HepG2 (cell line): Measurements from ENCODE around the gene KANSL1. TPM values are rescaled to one million over a fixed set of nuclear protein-coding genes. Genes with fewer than 3 reads are reported as not detected.

Experiments
- ATAC-seq: fragments of 200-7000 bp; cut with Tn5 transposase; 3 replicates; pipeline ENCODE4 v1.9.1; 2020; ENCODE audit warnings: mild to moderate bottlenecking, moderate library complexity
- BruUV-seq: library from RNA; stranded (reverse); fragments of 400-500 nt; replicated peaks from 2 replicates; lab custom pipeline; 2021; lab: Mats Ljungman, UMichigan
- CTCF ChIA-PET: fragments of 300-600 bp; formaldehyde crosslinking; extraction: SDS; loops from one replicate; lab custom pipeline; 2021; ENCODE audit warnings: low total read pairs, inconsistent platforms, low intra/inter-chr PET ratio; lab: Yijun Ruan, JAX
- POLR2A ChIA-PET: fragments of 350-600 bp; sonication (Branson Sonifier 250); formaldehyde crosslinking; loops from one replicate; lab custom pipeline; 2020; ENCODE audit warnings: antibody characterized with exemption, inconsistent platforms; lab: Yijun Ruan, JAX
- DNase-seq: peaks from one replicate; pipeline ENCODE4 v3.0.0-alpha.2; 2015; ENCODE audit warnings: low spot score
- FAIRE-seq: peaks from 3 replicates; lab custom pipeline; 2011; peaks lifted over from hg19 to GRCh38; lab: Jason Lieb, UNC
- H2AFZ ChIP-seq: one replicate; pipeline ENCODE4 v1.6.1; 2011; ENCODE audit warnings: low read length, inconsistent platforms
- H3K27ac ChIP-seq: fragments of 300-600 bp; 3 replicates; pipeline ENCODE4 v1.8.0; 2011; ENCODE audit warnings: mixed run types, mild to moderate bottlenecking, mixed read lengths, low read length, inconsistent platforms; ENCODE audit not compliant: insufficient read depth; ENCODE audit errors: extremely low read length
- H3K27me3 ChIP-seq, 2 experiments: fragments of 200-600 bp in 1 of 2; 2 replicates in 1 of 2; 3 replicates in 1 of 2; pipeline versions ENCODE4 v1.6.0 to v1.8.0; 2011; ENCODE audit warnings: low read length in 2 of 2, mild to moderate bottlenecking in 2 of 2, moderate library complexity in 2 of 2, inconsistent platforms in 1 of 2; ENCODE audit not compliant: insufficient read depth in 2 of 2, control insufficient read depth in 1 of 2
- H3K36me3 ChIP-seq, 2 experiments: fragments of 200-600 bp in 1 of 2; replicated peaks in 1 of 2; 2 replicates in 1 of 2; 3 replicates in 1 of 2; pipeline versions ENCODE4 v1.5.1 to v1.8.0; 2011; ENCODE audit warnings: low read length in 2 of 2, inconsistent platforms in 1 of 2; ENCODE audit not compliant: insufficient read depth in 2 of 2, control insufficient read depth in 1 of 2
- H3K4me1 ChIP-seq: 2 replicates; pipeline ENCODE4 v1.5.1; 2012; ENCODE audit warnings: low read length, inconsistent platforms; ENCODE audit not compliant: insufficient read depth
- H3K4me2 ChIP-seq: 2 replicates; pipeline ENCODE4 v1.6.0; 2011; ENCODE audit warnings: low read depth, low read length, inconsistent platforms
- H3K4me3 ChIP-seq, 3 experiments: fragments of 200-600 bp in 1 of 3; sonication (generic), shearing (Covaris generic) in 1 of 3; replicated peaks in 1 of 3; 2 replicates each; pipeline ENCODE4 v1.5.1; 2011 to 2016; ENCODE audit warnings: low read length in 3 of 3, inconsistent platforms in 2 of 3, low read depth in 2 of 3, mild to moderate bottlenecking in 2 of 3, control low read depth in 1 of 3, mixed read lengths in 1 of 3; ENCODE audit not compliant: insufficient read depth in 1 of 3
- H3K79me2 ChIP-seq: one replicate; pipeline ENCODE4 v1.6.1; 2011; ENCODE audit warnings: low read length, inconsistent platforms; ENCODE audit not compliant: insufficient read depth
- H3K9ac ChIP-seq: 2 replicates; pipeline ENCODE4 v1.6.0; 2011; ENCODE audit warnings: mild to moderate bottlenecking, low read depth, low read length, inconsistent platforms; ENCODE audit not compliant: insufficient read depth
- H3K9me3 ChIP-seq: 2 replicates; pipeline ENCODE4 v1.5.1; 2012; ENCODE audit warnings: mild to moderate bottlenecking, low read length
- H4K20me1 ChIP-seq: 2 replicates; pipeline ENCODE4 v1.6.0; 2011; ENCODE audit warnings: inconsistent platforms, mild to moderate bottlenecking, low read length, moderate library complexity; ENCODE audit not compliant: insufficient read depth
- ELF1 ChIP-seq: sonication (generic); formaldehyde crosslinking; IDR thresholded peaks from 2 replicates; pipeline ENCODE4 v1.4.0; 2020; ENCODE audit warnings: missing genetic modification reagents
- EP300 ChIP-seq, 3 experiments: sonication (generic) in 1 of 3; formaldehyde crosslinking in 1 of 3; IDR thresholded peaks; 2 replicates each; pipeline versions ENCODE4 v1.5.1 to v1.6.1; 2011 to 2020; ENCODE audit warnings: low read depth in 2 of 3, low read length in 2 of 3, borderline replicate concordance in 1 of 3, improper control_type of control experiment in 1 of 3, mild to moderate bottlenecking in 1 of 3, missing genetic modification reagents in 1 of 3, moderate library complexity in 1 of 3
- GABPA ChIP-seq, 2 experiments: IDR thresholded peaks; 2 replicates each; pipeline ENCODE4 v1.6.1; 2011 to 2016; ENCODE audit warnings: low read depth in 2 of 2, low read length in 1 of 2, missing biosample characterization in 1 of 2, missing genetic modification characterization in 1 of 2
- MTF2 ChIP-seq: sonication (generic); formaldehyde crosslinking; IDR thresholded peaks from 2 replicates; pipeline ENCODE4 v1.5.0; 2020; ENCODE audit warnings: missing genetic modification reagents, borderline replicate concordance
- NCOA1 ChIP-seq: sonication (generic); formaldehyde crosslinking; IDR thresholded peaks from 2 replicates; pipeline ENCODE4 v1.9.0; 2021; ENCODE audit warnings: missing genetic modification reagents
- POLR2AphosphoS2 ChIP-seq: IDR thresholded peaks from 2 replicates; pipeline ENCODE4 v1.6.1; 2011; ENCODE audit warnings: low read depth, low read length, improper control_type of control experiment
- RBM22 ChIP-seq: fragments of 200-400 bp; formaldehyde crosslinking; optimal IDR thresholded peaks from 2 replicates; pipeline ENCODE3; 2017; ENCODE audit warnings: mild to moderate bottlenecking, low read length, moderate library complexity
- SNRNP70 ChIP-seq: fragments of 200-400 bp; formaldehyde crosslinking; IDR thresholded peaks from 2 replicates; pipeline ENCODE4 v1.6.1; 2017; ENCODE audit warnings: mild to moderate bottlenecking, low read depth, low read length, moderate library complexity
- ZNF274 ChIP-seq: sonication (generic); formaldehyde crosslinking; IDR thresholded peaks from 2 replicates; pipeline ENCODE4 v1.5.1; 2020; ENCODE audit warnings: mild to moderate bottlenecking, missing genetic modification reagents
- ZNF430 ChIP-seq: sonication (generic); formaldehyde crosslinking; IDR thresholded peaks from 2 replicates; pipeline ENCODE4 v1.9.0; 2021; ENCODE audit warnings: mild to moderate bottlenecking, missing genetic modification reagents
- ZNF557 ChIP-seq: sonication (generic); formaldehyde crosslinking; IDR thresholded peaks from 2 replicates; pipeline ENCODE4 v1.4.0; 2020; ENCODE audit warnings: missing genetic modification reagents
- ZNF598 ChIP-seq: sonication (generic); formaldehyde crosslinking; IDR thresholded peaks from 2 replicates; pipeline ENCODE4 v1.5.1; 2020; ENCODE audit warnings: mild to moderate bottlenecking, missing genetic modification reagents, borderline replicate concordance
- WGBS: methylation state at CpG from one replicate; pipeline ENCODE4 v1.1.6; 2017; ENCODE audit warnings: low lambda C conversion rate; 5-methylcytosine and 5-hydroxymethylcytosine counted together
- in situ Hi-C: cut with HindIII; loops from 2 replicates; pipeline ENCODE4 v1.10.0; 2017; ENCODE audit warnings: low pct_unique_long_range_greater_than_20kb; ENCODE audit not compliant: extremely low pct_ligation_motif_present
- intact Hi-C: fragments of 100-400 bp; cut with micrococcal nuclease; formaldehyde crosslinking; loops from one replicate; pipeline ENCODE4 v1.10.0; 2022; ENCODE audit not compliant: unreplicated experiment
- polyA plus RNA-seq, 8 experiments: library from polyadenylated mRNA; depleted of rRNA in 3 of 8; stranded (reverse) in 7 of 8; unstranded in 1 of 8; fragments of >200 nt; fragmentation: Illumina TruSeq in 4 of 8; extraction: Trizol in 4 of 8; gene quantifications; 2 replicates each; pipeline versions ENCODE4 v1.2.1 to v1.2.3, GENCODE V29; 2011 to 2016; ENCODE audit warnings: low read depth in 4 of 8, missing spikeins in 1 of 8, mixed read lengths in 1 of 8; ENCODE audit not compliant: insufficient read depth in 1 of 8
- total RNA-seq, 5 experiments: library from RNA; depleted of rRNA; stranded (reverse); fragments of >200 nt; fragmentation: Illumina TruSeq; extraction: Trizol; gene quantifications; 2 replicates each; pipeline ENCODE4 v1.2.3, GENCODE V29; 2016; ENCODE audit warnings: low read depth in 1 of 5
- TF ChIP-seq, protein P1 (sequence below): sonication (generic); formaldehyde crosslinking; IDR thresholded peaks from 2 replicates; pipeline ENCODE4 v1.5.0; 2020; ENCODE audit warnings: mild to moderate bottlenecking, missing genetic modification reagents

The KANSL1 gene
- total and polyA plus RNA-seq, 2 of the 13 experiments (the other 11 are each of a cell fraction or from before 2014, with no cell fraction given), result 24.0 to 59.6 TPM

DNA sequence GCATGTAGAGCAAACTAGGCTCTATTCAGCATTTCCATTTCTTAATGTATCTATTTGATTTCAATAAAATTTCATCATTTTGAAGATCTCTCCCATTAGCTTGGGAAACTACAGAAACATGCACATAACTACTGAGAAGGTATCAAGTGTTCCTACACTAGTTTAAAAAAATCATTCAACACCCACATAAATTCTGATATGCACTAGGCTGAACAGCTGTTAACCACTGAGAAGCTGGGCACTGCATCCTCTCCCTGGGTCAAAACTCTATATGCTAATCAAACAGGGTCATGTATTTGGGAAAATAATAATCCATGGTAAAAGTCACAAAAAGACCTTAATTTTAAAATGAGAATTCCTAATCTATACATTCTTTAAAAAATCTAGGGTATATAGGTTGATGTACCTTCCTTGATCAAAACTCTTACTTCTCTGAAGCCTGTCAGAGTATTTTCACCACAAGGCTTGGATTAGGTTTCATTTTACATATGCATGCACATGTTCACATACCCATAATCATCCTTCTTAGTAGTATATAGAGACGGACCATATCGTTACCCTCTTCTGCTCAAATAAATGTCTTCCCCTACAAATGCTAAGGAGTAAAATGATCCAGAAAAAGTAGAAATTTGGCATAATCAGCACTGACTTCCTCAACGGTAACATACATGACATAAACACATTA is 57.2 kb downstream of the KANSL1 start:
- DNase-seq (no peak), FAIRE-seq (no peak), ATAC-seq (no peak)
- peaks cover 43% of the 10 kb centered on the region for H3K4me1 ChIP-seq
- no peak overlapping the region for H3K27ac ChIP-seq
- H3K4me2 ChIP-seq, result no peak overlapping the region
- no peak overlapping the region for H3K4me3 ChIP-seq
- WGBS, result 95% methylated on average over 3 of the region's 3 CpGs
- ChIA-PET POLR2A (interaction anchor here (0.7 to 1.4 kb wide), 2 partner anchors 32 to 697 kb away, joined by 3 read pairs; no protein-coding TSS in a partner anchor), CTCF (no interaction called here)
- H4K20me1 ChIP-seq, result peaks cover 85% of the 10 kb centered on the region
- intact Hi-C loops, result loop anchor here (5.0 kb wide), 1 partner anchor 41 kb away; no protein-coding TSS in a partner anchor
- H3K36me3 ChIP-seq, result peaks cover 0 to 11% of the 10 kb centered on the region in 2 experiments; a peak in 3 of 5 replicates
- H3K27me3 ChIP-seq, result no peaks in the 10 kb centered on the region
- no peak overlapping the region for H2AFZ ChIP-seq
- no peaks in the 10 kb centered on the region for H3K9me3 ChIP-seq
- in situ Hi-C loops, result no loop called here
- H3K9ac ChIP-seq, result no peak overlapping the region
- peaks cover 100% of the 10 kb centered on the region for H3K79me2 ChIP-seq
- BruUV-seq, result no TSS peak
- TF ChIP-seq GABPA (IDR thresholded peaks at IDR 0.05; ENCODE audit: low read depth, low read length) (no peak), GABPA (CRISPR knock-in tag; IDR thresholded peaks at IDR 0.05; ENCODE audit: low read depth) (no peak), ZNF598 (CRISPR knock-in tag) (no peak), ZNF274 (no peak), NCOA1 (CRISPR knock-in tag) (no peak), EP300 (IDR thresholded peaks at IDR 0.05; ENCODE audit: low read depth in 2 of 2, low read length in 2 of 2) (no peak), EP300 (CRISPR knock-in tag; IDR thresholded peaks at IDR 0.05; ENCODE audit: borderline replicate concordance) (no peak), ELF1 (CRISPR knock-in tag) (no peak), ZNF430 (no peak), ZNF557 (no peak), MTF2 (CRISPR knock-in tag) (no peak), SNRNP70 (no peak), POLR2AphosphoS2 (no peak), RBM22 (no peak)
- TF ChIP-seq, protein P1, sequence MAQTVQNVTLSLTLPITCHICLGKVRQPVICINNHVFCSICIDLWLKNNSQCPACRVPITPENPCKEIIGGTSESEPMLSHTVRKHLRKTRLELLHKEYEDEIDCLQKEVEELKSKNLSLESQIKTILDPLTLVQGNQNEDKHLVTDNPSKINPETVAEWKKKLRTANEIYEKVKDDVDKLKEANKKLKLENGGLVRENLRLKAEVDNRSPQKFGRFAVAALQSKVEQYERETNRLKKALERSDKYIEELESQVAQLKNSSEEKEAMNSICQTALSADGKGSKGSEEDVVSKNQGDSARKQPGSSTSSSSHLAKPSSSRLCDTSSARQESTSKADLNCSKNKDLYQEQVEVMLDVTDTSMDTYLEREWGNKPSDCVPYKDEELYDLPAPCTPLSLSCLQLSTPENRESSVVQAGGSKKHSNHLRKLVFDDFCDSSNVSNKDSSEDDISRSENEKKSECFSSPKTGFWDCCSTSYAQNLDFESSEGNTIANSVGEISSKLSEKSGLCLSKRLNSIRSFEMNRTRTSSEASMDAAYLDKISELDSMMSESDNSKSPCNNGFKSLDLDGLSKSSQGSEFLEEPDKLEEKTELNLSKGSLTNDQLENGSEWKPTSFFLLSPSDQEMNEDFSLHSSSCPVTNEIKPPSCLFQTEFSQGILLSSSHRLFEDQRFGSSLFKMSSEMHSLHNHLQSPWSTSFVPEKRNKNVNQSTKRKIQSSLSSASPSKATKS (CRISPR knock-in tag), result no peak
